GM06990 (cell line): ENCODE data around the gene PDE1C.

Experiments
- DNase-seq: peaks from one replicate; pipeline ENCODE4 v3.0.0-alpha.2; 2011; ENCODE audit not compliant: insufficient read length; ENCODE audit errors: extremely low read depth
- H3K27me3 ChIP-seq: replicated peaks from 2 replicates; pipeline ENCODE4 v1.6.0; 2011; ENCODE audit warnings: low read length; ENCODE audit not compliant: control insufficient read depth, insufficient read depth
- H3K36me3 ChIP-seq: 2 replicates; pipeline ENCODE4 v1.5.1; 2011; ENCODE audit warnings: low read length; ENCODE audit not compliant: control insufficient read depth, insufficient read depth
- H3K4me3 ChIP-seq: replicated peaks from 2 replicates; pipeline ENCODE4 v1.5.1; 2011; ENCODE audit warnings: low read depth, mild to moderate bottlenecking, control low read depth, low read length
- CTCF ChIP-seq: IDR thresholded peaks from 2 replicates; pipeline ENCODE4 v1.5.1; 2011; ENCODE audit warnings: low read length, control low read depth, mild to moderate bottlenecking, inconsistent platforms; ENCODE audit not compliant: insufficient read depth, poor library complexity, severe bottlenecking

Gene PDE1C

GRCh38 chr7:31811650-31812461 lies 258.4 kb downstream of the PDE1C start:
- no peak for TF ChIP-seq CTCF
- H3K4me3 ChIP-seq: no peak overlapping the region
- DNase-seq: peak; percentile 46
- no peaks in the 10 kb centered on the region for H3K36me3 ChIP-seq
- no peaks in the 10 kb centered on the region for H3K27me3 ChIP-seq

GRCh38 chr7:31805209-31805818 lies 264.9 kb downstream of the PDE1C start:
- Histone ChIP-seq H3K27me3 (no peaks in the 10 kb centered on the region), H3K36me3 (no peaks in the 10 kb centered on the region), H3K4me3 (no peak overlapping the region)
- TF ChIP-seq CTCF: no peak
- DNase-seq: no peak

- H3K27me3 ChIP-seq: no peaks in the 10 kb centered on the region
- no peak for DNase-seq
- TF ChIP-seq CTCF: no peak
- no peaks in the 10 kb centered on the region for H3K36me3 ChIP-seq
- H3K4me3 ChIP-seq: no peak overlapping the region
Observed at GRCh38 chr7:31796375-31796774, 273.8 kb downstream of the PDE1C start.

GRCh38 chr7:31794851-31795344 lies 275.3 kb downstream of the PDE1C start:
- no peaks in the 10 kb centered on the region for H3K36me3 ChIP-seq
- H3K27me3 ChIP-seq: no peaks in the 10 kb centered on the region
- no peak overlapping the region for H3K4me3 ChIP-seq
- TF ChIP-seq CTCF: no peak
- DNase-seq: no peak

GRCh38 chr7:31791881-31792280 lies 278.3 kb downstream of the PDE1C start:
- no peak for DNase-seq
- Histone ChIP-seq H3K36me3 (no peaks in the 10 kb centered on the region), H3K27me3 (no peaks in the 10 kb centered on the region), H3K4me3 (no peak overlapping the region)
- TF ChIP-seq CTCF: no peak
